WTC11 (cell line): ENCODE results near the gene MICAL3.

Experiments
- CTCF ChIP-seq: fragments of 200-600 bp; IDR thresholded peaks from 2 replicates; pipeline ENCODE4 v1.8.0; 2022; ENCODE audit warnings: antibody characterized with exemption
- E2F5 ChIP-seq: sonication (generic); formaldehyde crosslinking; IDR thresholded peaks from 2 replicates; pipeline ENCODE4 v1.8.1; 2022; ENCODE audit warnings: mild to moderate bottlenecking, moderate library complexity, missing genetic modification reagents
- FOXJ3 ChIP-seq: sonication (generic); formaldehyde crosslinking; IDR thresholded peaks from 2 replicates; pipeline ENCODE4 v1.9.0; 2021; ENCODE audit warnings: missing genetic modification reagents, mild to moderate bottlenecking, borderline replicate concordance
- MAX ChIP-seq: sonication (generic); formaldehyde crosslinking; IDR thresholded peaks from 2 replicates; pipeline ENCODE4 v1.8.0; 2022; ENCODE audit warnings: mild to moderate bottlenecking, missing genetic modification reagents
- SP1 ChIP-seq: sonication (generic); formaldehyde crosslinking; conservative IDR thresholded peaks from 2 replicates; pipeline ENCODE4 v1.8.1; 2022; ENCODE audit warnings: missing genetic modification reagents
- ZNF138 ChIP-seq: sonication (generic); formaldehyde crosslinking; conservative IDR thresholded peaks from 2 replicates; pipeline ENCODE4 v1.8.1; 2022; ENCODE audit warnings: mild to moderate bottlenecking, moderate library complexity, missing genetic modification reagents

GRCh38 chr22:17769716-17770082 is 254.7 kb downstream of the MICAL3 start:
- TF ChIP-seq CTCF (no peak), ZNF138 (no peak), E2F5 (CRISPR knock-in tag) (no peak), SP1 (CRISPR knock-in tag) (no peak), FOXJ3 (CRISPR knock-in tag) (no peak), MAX (CRISPR knock-in tag) (no peak)
